22Rv1 (cell line): ENCODE data around the gene SBF2.

Experiments
- CTCF ChIP-seq: fragments of 450-650 bp; IDR thresholded peaks from 2 replicates; pipeline ENCODE4 v1.5.1; 2017; ENCODE audit warnings: mild to moderate bottlenecking
- ZFX ChIP-seq: fragments of 450-650 bp; IDR thresholded peaks from 2 replicates; pipeline ENCODE4 v1.6.1; 2017; ENCODE audit warnings: antibody characterized with exemption, borderline replicate concordance

GRCh38 chr11:10295064-10295901 lies 1.3 kb upstream of the SBF2 start:
- TF ChIP-seq CTCF (no peak), ZFX (no peak)
